ENCODE results near the gene MYO1D. TPM values are rescaled to one million over a fixed set of nuclear protein-coding genes. Genes with fewer than 3 reads are reported as not detected.
A peak's percentile ranks its signal among the peaks of the same experiment; 100 is the strongest.

MYO1D gene
- total and polyA plus RNA-seq, 2 donors (not counting 3 experiments of a cell fraction or from before 2014, with no cell fraction given), result 37.8 to 85.5 TPM

- intact Hi-C loops (cut with micrococcal nuclease), result loop anchor here (10.0 kb wide), 1 partner anchor 262 kb away; no protein-coding TSS in a partner anchor
- Histone ChIP-seq H3K27ac (ENCODE audit: insufficient read depth, low read depth, low read length) (no peak overlapping the region), H3K4me2 (ENCODE audit: insufficient read depth, low read length) (no peak overlapping the region), H3K9ac (replicated peaks; ENCODE audit: extremely low read depth, insufficient read depth, low read length) (no peak overlapping the region), H3K36me3 (ENCODE audit: control insufficient read depth in 2 of 2, extremely low read depth in 1 of 2, insufficient read depth in 2 of 2, low read length in 2 of 2) (no peaks in the 10 kb centered on the region), H3K9me1 (replicated peaks; ENCODE audit: control insufficient read depth, extremely low read depth, insufficient read depth, low read length) (no peaks in the 10 kb centered on the region), H3K4me3 (replicated peaks in 1 of 3; ENCODE audit: insufficient read depth in 1 of 3, low read depth in 1 of 3, low read length in 3 of 3) (no peak overlapping the region), H3K4me1 (ENCODE audit: control insufficient read depth, extremely low read depth, insufficient read depth, low read length) (peaks cover 14% of the 10 kb centered on the region), H3K27me3 (ENCODE audit: control insufficient read depth in 2 of 2, insufficient read depth in 2 of 2, low read length in 2 of 2) (no peaks in the 10 kb centered on the region), H3K79me2 (ENCODE audit: control insufficient read depth, insufficient read depth, low read length) (no peaks in the 10 kb centered on the region), H3K9me3 (replicated peaks; ENCODE audit: control insufficient read depth, insufficient read depth, low read length) (no peaks in the 10 kb centered on the region), H4K20me1 (replicated peaks; ENCODE audit: control insufficient read depth, extremely low read depth, insufficient read depth, low read length) (no peaks in the 10 kb centered on the region), H2AFZ (ENCODE audit: low read depth, low read length) (no peak overlapping the region)
- FAIRE-seq (no peak), DNase-seq (ENCODE audit: low read depth, low spot score) (peak; percentile 55)
- dilution Hi-C loops (cut with MboI; ENCODE audit: extremely low pct_ligation_motif_present, low sequenced_read_pairs), result no loop called here
- no TSS peak for BruUV-seq (replicated peaks)
- TF ChIP-seq FOS (IDR thresholded peaks at IDR 0.05; ENCODE audit: borderline replicate concordance, insufficient read depth, low read length) (no peak), GATA2 (IDR thresholded peaks at IDR 0.05; ENCODE audit: insufficient read depth, insufficient read length, low read depth, low read length) (no peak), MYC (IDR thresholded peaks at IDR 0.05; ENCODE audit: low read depth, low read length) (no peak)
- TF ChIP-seq, protein P1, sequence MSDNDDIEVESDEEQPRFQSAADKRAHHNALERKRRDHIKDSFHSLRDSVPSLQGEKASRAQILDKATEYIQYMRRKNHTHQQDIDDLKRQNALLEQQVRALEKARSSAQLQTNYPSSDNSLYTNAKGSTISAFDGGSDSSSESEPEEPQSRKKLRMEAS (IDR thresholded peaks at IDR 0.05; ENCODE audit: insufficient read depth, insufficient read length), result no peak
- ChIA-PET CTCF (interaction anchor here (1.0 to 2.8 kb wide), 8 partner anchors 10 to 205 kb away, joined by 3 to 15 read pairs (median 3); no protein-coding TSS in a partner anchor), POLR2A (no interaction called here)
Measured at GRCh38 chr17:32672711-32673110, 204.2 kb downstream of the MYO1D start.

GRCh38 chr17:32671896-32672295, 205.0 kb downstream of the MYO1D start:
- no peak overlapping the region for H2AFZ ChIP-seq (ENCODE audit: low read depth, low read length)
- dilution Hi-C loops (cut with MboI; ENCODE audit: extremely low pct_ligation_motif_present, low sequenced_read_pairs), result no loop called here
- H3K4me3 ChIP-seq (replicated peaks in 1 of 3; ENCODE audit: insufficient read depth in 1 of 3, low read depth in 1 of 3, low read length in 3 of 3), result no peak overlapping the region
- peaks cover 14% of the 10 kb centered on the region for H3K4me1 ChIP-seq (ENCODE audit: control insufficient read depth, extremely low read depth, insufficient read depth, low read length)
- no peak overlapping the region for H3K4me2 ChIP-seq (ENCODE audit: insufficient read depth, low read length)
- no peaks in the 10 kb centered on the region for H3K27me3 ChIP-seq (ENCODE audit: control insufficient read depth in 2 of 2, insufficient read depth in 2 of 2, low read length in 2 of 2)
- H3K9me1 ChIP-seq (replicated peaks; ENCODE audit: control insufficient read depth, extremely low read depth, insufficient read depth, low read length), result no peaks in the 10 kb centered on the region
- intact Hi-C loops (cut with micrococcal nuclease), result loop anchor here (10.0 kb wide), 1 partner anchor 263 kb away; no protein-coding TSS in a partner anchor
- no peaks in the 10 kb centered on the region for H3K9me3 ChIP-seq (replicated peaks; ENCODE audit: control insufficient read depth, insufficient read depth, low read length)
- peak; percentile 62 for DNase-seq (ENCODE audit: low read depth, low spot score)
- H3K79me2 ChIP-seq (ENCODE audit: control insufficient read depth, insufficient read depth, low read length), result no peaks in the 10 kb centered on the region
- peak; percentile 38 for FAIRE-seq
- no peak overlapping the region for H3K9ac ChIP-seq (replicated peaks; ENCODE audit: extremely low read depth, insufficient read depth, low read length)
- POLR2A ChIA-PET, result no interaction called here
- CTCF ChIA-PET, result interaction anchor here (1.0 to 2.8 kb wide), 6 partner anchors 9 to 206 kb away, joined by 3 to 15 read pairs (median 3); no protein-coding TSS in a partner anchor
- no TSS peak for BruUV-seq (replicated peaks)
- no peak overlapping the region for H3K27ac ChIP-seq (ENCODE audit: insufficient read depth, low read depth, low read length)
- TF ChIP-seq, protein P1 (IDR thresholded peaks at IDR 0.05; ENCODE audit: insufficient read depth, insufficient read length), result no peak
- TF ChIP-seq JUN (IDR thresholded peaks at IDR 0.05; ENCODE audit: borderline replicate concordance, insufficient read depth, insufficient read length, low read depth), result no peak
- TF ChIP-seq MYC (IDR thresholded peaks at IDR 0.05; ENCODE audit: low read depth, low read length), result no peak
- TF ChIP-seq EZH2 (IDR thresholded peaks at IDR 0.05; ENCODE audit: borderline replicate concordance, low read depth, low read length, severe bottlenecking), result no peak
- TF ChIP-seq GATA2 (IDR thresholded peaks at IDR 0.05; ENCODE audit: insufficient read depth, insufficient read length, low read depth, low read length), result no peak
- no peak for TF ChIP-seq POLR2A (IDR thresholded peaks at IDR 0.05; ENCODE audit: low read depth, low read length)
- TF ChIP-seq, protein P2, sequence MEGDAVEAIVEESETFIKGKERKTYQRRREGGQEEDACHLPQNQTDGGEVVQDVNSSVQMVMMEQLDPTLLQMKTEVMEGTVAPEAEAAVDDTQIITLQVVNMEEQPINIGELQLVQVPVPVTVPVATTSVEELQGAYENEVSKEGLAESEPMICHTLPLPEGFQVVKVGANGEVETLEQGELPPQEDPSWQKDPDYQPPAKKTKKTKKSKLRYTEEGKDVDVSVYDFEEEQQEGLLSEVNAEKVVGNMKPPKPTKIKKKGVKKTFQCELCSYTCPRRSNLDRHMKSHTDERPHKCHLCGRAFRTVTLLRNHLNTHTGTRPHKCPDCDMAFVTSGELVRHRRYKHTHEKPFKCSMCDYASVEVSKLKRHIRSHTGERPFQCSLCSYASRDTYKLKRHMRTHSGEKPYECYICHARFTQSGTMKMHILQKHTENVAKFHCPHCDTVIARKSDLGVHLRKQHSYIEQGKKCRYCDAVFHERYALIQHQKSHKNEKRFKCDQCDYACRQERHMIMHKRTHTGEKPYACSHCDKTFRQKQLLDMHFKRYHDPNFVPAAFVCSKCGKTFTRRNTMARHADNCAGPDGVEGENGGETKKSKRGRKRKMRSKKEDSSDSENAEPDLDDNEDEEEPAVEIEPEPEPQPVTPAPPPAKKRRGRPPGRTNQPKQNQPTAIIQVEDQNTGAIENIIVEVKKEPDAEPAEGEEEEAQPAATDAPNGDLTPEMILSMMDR (IDR thresholded peaks at IDR 0.05; ENCODE audit: extremely low read depth in 1 of 2, insufficient read depth in 1 of 2, low read depth in 1 of 2, low read length in 2 of 2), result no peak
- TF ChIP-seq POLR2AphosphoS5 (IDR thresholded peaks at IDR 0.05; ENCODE audit: insufficient read depth, low read depth, low read length), result no peak
- no peak for TF ChIP-seq FOS (IDR thresholded peaks at IDR 0.05; ENCODE audit: borderline replicate concordance, insufficient read depth, low read length)
- no peaks in the 10 kb centered on the region for H4K20me1 ChIP-seq (replicated peaks; ENCODE audit: control insufficient read depth, extremely low read depth, insufficient read depth, low read length)
- no peaks in the 10 kb centered on the region for H3K36me3 ChIP-seq (ENCODE audit: control insufficient read depth in 2 of 2, extremely low read depth in 1 of 2, insufficient read depth in 2 of 2, low read length in 2 of 2)
